A673 (cell line): ENCODE measurements around the gene DDX27. TPM values are rescaled to one million over a fixed set of nuclear protein-coding genes. Genes with fewer than 3 reads are reported as not detected.

Experiments
- BruUV-seq: library from RNA; stranded (reverse); fragments of 400-500 nt; replicated peaks from 2 replicates; lab custom pipeline; 2021; lab: Mats Ljungman, UMichigan
- CTCF ChIA-PET: fragments of 300-600 bp; sonication (Branson Sonifier 250); formaldehyde crosslinking; loops from one replicate; lab custom pipeline; 2022; ENCODE audit warnings: antibody characterized with exemption; lab: Charles Lee
- POLR2A ChIA-PET: fragments of 300-600 bp; sonication (Branson Sonifier 250); formaldehyde crosslinking; loops from one replicate; lab custom pipeline; 2022; ENCODE audit warnings: antibody characterized with exemption; ENCODE audit not compliant: low non-redundant PET; lab: Charles Lee
- DNase-seq: peaks from one replicate; pipeline ENCODE4 v3.0.0-alpha.2; 2015; ENCODE audit warnings: low spot score
- H3K27ac ChIP-seq: fragments of 200-600 bp; sonication (generic); 2 replicates; pipeline ENCODE4 v1.5.1; 2016; ENCODE audit warnings: mixed run types, low read depth, mild to moderate bottlenecking, mixed read lengths, antibody characterized with exemption, low read length; ENCODE audit not compliant: poor library complexity, severe bottlenecking
- H3K27me3 ChIP-seq: fragments of 200-600 bp; sonication (generic); replicated peaks from 2 replicates; pipeline ENCODE4 v1.6.1; 2017; ENCODE audit warnings: mixed run types, low read depth, mild to moderate bottlenecking, mixed read lengths, antibody characterized with exemption, low read length; ENCODE audit not compliant: insufficient read depth, poor library complexity
- H3K36me3 ChIP-seq: fragments of 200-600 bp; sonication (generic); 2 replicates; pipeline ENCODE4 v1.6.1; 2016; ENCODE audit warnings: mixed run types, mild to moderate bottlenecking, mixed read lengths, antibody characterized with exemption, low read length; ENCODE audit not compliant: insufficient read depth, poor library complexity, severe bottlenecking
- H3K4me1 ChIP-seq: fragments of 200-600 bp; sonication (generic); 2 replicates; pipeline ENCODE4 v1.6.1; 2017; ENCODE audit warnings: mixed run types, mild to moderate bottlenecking, mixed read lengths, antibody characterized with exemption, low read length; ENCODE audit not compliant: insufficient read depth, poor library complexity, severe bottlenecking
- H3K4me3 ChIP-seq: fragments of 200-600 bp; sonication (generic); 2 replicates; pipeline ENCODE4 v1.5.1; 2016; ENCODE audit warnings: low read depth, mixed run types, mild to moderate bottlenecking, mixed read lengths, low read length; ENCODE audit not compliant: poor library complexity, severe bottlenecking
- H3K9me3 ChIP-seq: fragments of 200-600 bp; sonication (generic); 2 replicates; pipeline ENCODE4 v1.6.1; 2016; ENCODE audit warnings: mixed run types, low read depth, mild to moderate bottlenecking, mixed read lengths, antibody characterized with exemption, low read length; ENCODE audit not compliant: poor library complexity, severe bottlenecking
- EZH2 ChIP-seq: fragments of 200-600 bp; sonication (generic); IDR thresholded peaks from 2 replicates; pipeline ENCODE4 v1.6.1; 2017; ENCODE audit warnings: borderline replicate concordance, low read depth, mild to moderate bottlenecking, mixed read lengths, antibody characterized with exemption, low read length; ENCODE audit not compliant: poor library complexity, severe bottlenecking
- intact Hi-C: fragments of 100-400 bp; cut with micrococcal nuclease; formaldehyde crosslinking; loops from one replicate; pipeline ENCODE4 v1.10.0; 2022; ENCODE audit not compliant: unreplicated experiment
- total RNA-seq: library from RNA; stranded (reverse); gene quantifications from 2 replicates; pipeline ENCODE4 v1.2.3, GENCODE V29; 2021
- TF ChIP-seq, protein P1 (sequence below): fragments of 300-800, 200-600 bp; sonication (generic); conservative IDR thresholded peaks from 2 replicates; pipeline ENCODE4 v1.5.1; 2017; ENCODE audit warnings: low read depth, mild to moderate bottlenecking, antibody characterized with exemption, low read length, moderate library complexity, mixed read lengths

The DDX27 gene
- total RNA-seq, 1 experiment from 2014 or later: 62.4 TPM

- no peak for TF ChIP-seq EZH2
- TF ChIP-seq, protein P1, sequence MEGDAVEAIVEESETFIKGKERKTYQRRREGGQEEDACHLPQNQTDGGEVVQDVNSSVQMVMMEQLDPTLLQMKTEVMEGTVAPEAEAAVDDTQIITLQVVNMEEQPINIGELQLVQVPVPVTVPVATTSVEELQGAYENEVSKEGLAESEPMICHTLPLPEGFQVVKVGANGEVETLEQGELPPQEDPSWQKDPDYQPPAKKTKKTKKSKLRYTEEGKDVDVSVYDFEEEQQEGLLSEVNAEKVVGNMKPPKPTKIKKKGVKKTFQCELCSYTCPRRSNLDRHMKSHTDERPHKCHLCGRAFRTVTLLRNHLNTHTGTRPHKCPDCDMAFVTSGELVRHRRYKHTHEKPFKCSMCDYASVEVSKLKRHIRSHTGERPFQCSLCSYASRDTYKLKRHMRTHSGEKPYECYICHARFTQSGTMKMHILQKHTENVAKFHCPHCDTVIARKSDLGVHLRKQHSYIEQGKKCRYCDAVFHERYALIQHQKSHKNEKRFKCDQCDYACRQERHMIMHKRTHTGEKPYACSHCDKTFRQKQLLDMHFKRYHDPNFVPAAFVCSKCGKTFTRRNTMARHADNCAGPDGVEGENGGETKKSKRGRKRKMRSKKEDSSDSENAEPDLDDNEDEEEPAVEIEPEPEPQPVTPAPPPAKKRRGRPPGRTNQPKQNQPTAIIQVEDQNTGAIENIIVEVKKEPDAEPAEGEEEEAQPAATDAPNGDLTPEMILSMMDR: no peak
- Histone ChIP-seq H3K4me1 (no peaks in the 10 kb centered on the region), H3K4me3 (no peak overlapping the region), H3K36me3 (peaks cover 67% of the 10 kb centered on the region), H3K27me3 (no peaks in the 10 kb centered on the region), H3K9me3 (no peaks in the 10 kb centered on the region), H3K27ac (no peak overlapping the region)
- no TSS peak for BruUV-seq
- CTCF ChIA-PET: no interaction called here
- DNase-seq: no peak
- intact Hi-C loops: no loop called here
- POLR2A ChIA-PET: no interaction called here
These were observed 17.1 kb downstream of the DDX27 start for GRCh38 chr20:49236301-49236700.

- Histone ChIP-seq H3K27me3 (no peaks in the 10 kb centered on the region), H3K36me3 (peaks cover 69% of the 10 kb centered on the region), H3K4me1 (no peaks in the 10 kb centered on the region), H3K27ac (no peak overlapping the region), H3K4me3 (no peak overlapping the region), H3K9me3 (no peaks in the 10 kb centered on the region)
- intact Hi-C loops: no loop called here
- BruUV-seq: no TSS peak
- DNase-seq: no peak
- POLR2A ChIA-PET: interaction anchor here (0.6 kb wide), 2 partner anchors 170 to 441 kb away, joined by 3 to 6 read pairs; no protein-coding TSS in a partner anchor
- CTCF ChIA-PET: interaction anchor here (1.6 kb wide), 1 partner anchor 8 kb away, joined by 6 read pairs; no protein-coding TSS in a partner anchor
- TF ChIP-seq, protein P1: no peak
- TF ChIP-seq EZH2: no peak
These were observed 18.3 kb downstream of the DDX27 start for GRCh38 chr20:49237531-49237930.

DNA sequence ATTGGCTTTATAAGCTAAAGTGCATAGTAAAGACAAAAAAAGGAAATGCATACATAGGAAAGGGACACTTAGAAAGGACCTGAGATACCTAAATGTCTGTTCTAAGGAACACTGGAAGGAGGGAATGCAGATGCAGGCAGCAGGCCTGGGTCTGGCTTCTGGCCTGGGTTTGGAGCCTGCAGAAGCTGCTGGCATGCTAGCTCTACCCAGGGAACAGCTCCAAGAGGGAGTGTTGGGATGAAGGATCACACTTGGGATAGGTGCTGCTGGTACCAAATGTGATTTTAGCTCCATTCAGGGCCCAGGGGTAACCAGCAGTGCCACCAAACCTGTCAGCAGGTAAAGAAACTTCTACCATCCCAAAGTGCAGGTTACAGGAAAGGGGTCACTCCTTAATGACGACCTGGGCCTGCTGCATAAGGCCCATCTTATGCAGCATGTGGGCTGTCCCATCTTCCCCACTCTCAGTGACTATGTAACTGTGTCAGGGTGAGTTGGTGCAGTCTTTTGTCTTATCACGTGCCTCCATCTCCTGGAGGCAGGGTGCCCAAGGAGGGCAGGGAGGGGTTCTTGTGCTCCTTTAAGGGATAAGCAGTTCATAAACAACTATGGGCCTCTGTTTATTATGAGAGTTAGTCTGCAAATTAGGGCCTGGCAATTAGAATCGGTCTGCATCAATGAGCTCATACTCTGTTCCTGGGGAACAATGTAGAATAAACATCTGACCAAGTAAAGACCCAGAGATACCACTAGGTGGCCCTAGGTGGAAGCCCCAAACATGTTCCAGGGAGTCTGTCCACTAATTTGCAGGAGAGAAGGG, 26.9 kb downstream of the DDX27 start:
- ChIA-PET POLR2A (interaction anchor here (0.7 kb wide), 1 partner anchor 26 kb away, joined by 5 read pairs; no protein-coding TSS in a partner anchor), CTCF (interaction anchor here (0.6 to 1.8 kb wide), 3 partner anchors 9 to 80 kb away, joined by 3 to 6 read pairs (median 4); no protein-coding TSS in a partner anchor)
- Histone ChIP-seq H3K27ac (no peak overlapping the region), H3K9me3 (no peaks in the 10 kb centered on the region), H3K4me1 (peaks cover 15% of the 10 kb centered on the region), H3K27me3 (no peaks in the 10 kb centered on the region), H3K4me3 (no peak overlapping the region), H3K36me3 (peaks cover 61% of the 10 kb centered on the region)
- BruUV-seq: no TSS peak
- TF ChIP-seq, protein P1: peak; percentile 74
- no peak for TF ChIP-seq EZH2
- intact Hi-C loops: loop anchor here (2.0 kb wide), 1 partner anchor 77 kb away; no protein-coding TSS in a partner anchor
- peak; percentile 75 for DNase-seq
